Vagina (tissue), 2 donors: ENCODE results near the gene CRMP1. TPM values are rescaled to one million over a fixed set of nuclear protein-coding genes. Genes with fewer than 3 reads are reported as not detected.

ENCODE experiments used
- DNase-seq, 2 donors: peaks; one replicate each; pipeline ENCODE4 v3.0.0-alpha.2; 2017; ENCODE audit errors: extremely low spot score in 2 of 2
- H3K27ac ChIP-seq: fragments of 200-600 bp; sonication (generic); one replicate; pipeline ENCODE4 v1.5.1; 2019
- H3K27me3 ChIP-seq: fragments of 200-600 bp; sonication (generic); one replicate; pipeline ENCODE4 v1.5.1; 2019
- H3K36me3 ChIP-seq, 2 donors: fragments of 200-600 bp; sonication (generic); one replicate each; pipeline ENCODE4 v1.5.1; 2017 to 2019
- H3K4me1 ChIP-seq: fragments of 200-600 bp; sonication (generic); one replicate; pipeline ENCODE4 v1.5.1; 2019
- H3K4me3 ChIP-seq, 2 donors: fragments of 200-600 bp; sonication (generic); 1 replicate in 1 of 2; 2 replicates in 1 of 2; pipeline ENCODE4 v1.5.1; 2016 to 2019
- H3K9me3 ChIP-seq: fragments of 200-600 bp; sonication (generic); one replicate; pipeline ENCODE4 v1.5.1; 2019
- CTCF ChIP-seq, 3 experiments: fragments of 450-650 bp in 2 of 3; fragments of 200-600 bp in 1 of 3; sonication (generic) in 1 of 3; IDR thresholded peaks; one replicate each; pipeline ENCODE4 v1.5.1; 2017 to 2019; ENCODE audit warnings: antibody characterized with exemption in 3 of 3, mild to moderate bottlenecking in 2 of 3, moderate library complexity in 2 of 3
- POLR2A ChIP-seq, 2 donors: fragments of 450-650 bp; IDR thresholded peaks; one replicate each; pipeline ENCODE4 v1.6.1; 2017; ENCODE audit warnings: antibody characterized with exemption in 2 of 2, mild to moderate bottlenecking in 2 of 2, moderate library complexity in 2 of 2
- POLR2AphosphoS5 ChIP-seq, 2 donors: sonication (generic); formaldehyde crosslinking; IDR thresholded peaks; one replicate each; pipeline ENCODE4 v1.9.0; 2017; ENCODE audit warnings: antibody characterized with exemption in 2 of 2, mild to moderate bottlenecking in 2 of 2, low read depth in 1 of 2; ENCODE audit not compliant: insufficient read depth in 1 of 2
- intact Hi-C: fragments of 100-400 bp; cut with DNase I; formaldehyde crosslinking; loops from one replicate; pipeline ENCODE4 v1.15.1; 2023
- total RNA-seq: library from RNA; depleted of rRNA; stranded (reverse); fragments of >200 nt; gene quantifications from one replicate; pipeline ENCODE4 v1.2.3, GENCODE V29; 2016

CRMP1 gene
- total RNA-seq, 1 donor from 2014 or later: 3.4 TPM

DNA sequence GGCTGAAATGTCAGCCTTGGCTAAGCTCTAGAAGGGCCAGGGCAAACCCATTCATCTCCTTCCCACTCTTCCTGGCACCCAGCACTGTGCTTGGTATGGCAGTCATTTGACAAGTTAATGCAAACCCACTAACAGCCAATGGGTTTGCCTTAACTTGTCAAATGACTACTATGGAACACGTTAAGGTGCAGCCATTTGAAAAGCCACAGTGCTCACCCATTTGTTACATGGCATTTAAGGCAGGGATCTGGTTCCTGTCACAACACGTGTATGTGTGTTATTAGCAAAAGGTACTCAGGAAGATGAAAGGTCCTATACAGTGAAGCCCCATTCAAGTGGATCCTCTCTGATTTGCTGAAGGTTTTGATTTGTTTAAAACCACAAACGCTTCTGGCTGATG is 7.2 kb downstream of the CRMP1 start:
- Histone ChIP-seq H3K27me3 (peaks cover 8% of the 10 kb centered on the region), H3K36me3 (no peaks in the 10 kb centered on the region), H3K27ac (no peak overlapping the region), H3K4me1 (peaks cover 32% of the 10 kb centered on the region), H3K4me3 (no peak overlapping the region), H3K9me3 (no peaks in the 10 kb centered on the region)
- intact Hi-C loops: no loop called here
- TF ChIP-seq POLR2AphosphoS5 (IDR thresholded peaks at IDR 0.05; ENCODE audit: insufficient read depth in 1 of 2, low read depth in 1 of 2) (no peak), CTCF (IDR thresholded peaks at IDR 0.05) (no peak), POLR2A (IDR thresholded peaks at IDR 0.05) (no peak)
- no peak for DNase-seq

GRCh38 chr4:5884796-5885195 is 8.1 kb downstream of the CRMP1 start:
- Histone ChIP-seq H3K27me3 (no peaks in the 10 kb centered on the region), H3K4me1 (peaks cover 23% of the 10 kb centered on the region), H3K4me3 (no peak overlapping the region), H3K27ac (no peak overlapping the region), H3K36me3 (no peaks in the 10 kb centered on the region), H3K9me3 (no peaks in the 10 kb centered on the region)
- TF ChIP-seq POLR2AphosphoS5 (IDR thresholded peaks at IDR 0.05; ENCODE audit: insufficient read depth in 1 of 2, low read depth in 1 of 2): no peak
- DNase-seq: no peak
- intact Hi-C loops: no loop called here

- intact Hi-C loops: no loop called here
- DNase-seq: no peak
- H3K4me1 ChIP-seq: peaks cover 23% of the 10 kb centered on the region
- H3K4me3 ChIP-seq: no peak overlapping the region
- H3K9me3 ChIP-seq: no peaks in the 10 kb centered on the region
- H3K27ac ChIP-seq: no peak overlapping the region
- TF ChIP-seq POLR2A (IDR thresholded peaks at IDR 0.05): no peak
- no peak for TF ChIP-seq CTCF (IDR thresholded peaks at IDR 0.05)
- no peak for TF ChIP-seq POLR2AphosphoS5 (IDR thresholded peaks at IDR 0.05; ENCODE audit: insufficient read depth in 1 of 2, low read depth in 1 of 2)
- no peaks in the 10 kb centered on the region for H3K27me3 ChIP-seq
- no peaks in the 10 kb centered on the region for H3K36me3 ChIP-seq
Measured at GRCh38 chr4:5883916-5884315, 9.0 kb downstream of the CRMP1 start.

DNA sequence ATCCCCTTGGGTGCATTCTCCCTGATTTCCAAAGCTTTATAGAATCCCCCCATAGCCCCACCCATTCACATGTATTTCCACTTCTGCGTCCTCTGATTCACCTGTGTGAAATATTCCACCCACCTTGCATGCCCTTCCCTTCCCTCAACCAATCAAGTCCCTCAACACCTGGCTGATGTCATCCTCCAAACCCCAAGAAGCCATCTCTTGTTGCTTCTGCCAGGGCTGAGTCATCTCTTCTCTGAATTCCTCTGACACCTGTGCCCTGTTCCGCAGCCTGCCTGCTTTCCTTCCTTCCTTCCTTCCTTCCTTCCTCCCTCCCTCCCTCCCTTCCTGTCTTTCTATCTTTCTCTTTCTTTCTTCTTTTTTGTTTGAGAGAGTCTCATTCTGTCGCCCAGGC is 9.9 kb downstream of the CRMP1 start:
- no peaks in the 10 kb centered on the region for H3K36me3 ChIP-seq

DNA sequence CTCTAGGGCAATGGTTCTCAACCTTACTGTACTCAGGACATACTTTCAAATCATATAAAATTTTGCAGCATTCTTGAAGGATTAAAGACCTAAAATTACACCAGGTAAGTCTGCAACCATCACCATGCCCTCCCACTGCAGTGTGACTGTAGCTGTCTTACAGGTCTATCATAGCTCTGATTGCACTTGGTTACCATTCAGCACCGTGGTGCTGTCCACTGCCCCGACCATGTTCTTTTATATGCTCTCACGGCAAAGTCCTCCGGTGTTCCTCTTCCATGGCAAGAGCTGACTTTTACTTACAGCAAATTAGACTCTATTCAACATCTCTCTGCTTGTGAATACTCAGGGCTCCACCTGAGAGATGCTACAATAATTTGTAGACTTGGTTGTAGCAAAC is 11.5 kb downstream of the CRMP1 start:
- no peaks in the 10 kb centered on the region for H3K27me3 ChIP-seq
- H3K36me3 ChIP-seq: no peaks in the 10 kb centered on the region
- no peak for DNase-seq
- no peak overlapping the region for H3K27ac ChIP-seq
- no peaks in the 10 kb centered on the region for H3K9me3 ChIP-seq
- intact Hi-C loops: no loop called here
- TF ChIP-seq POLR2AphosphoS5 (IDR thresholded peaks at IDR 0.05; ENCODE audit: insufficient read depth in 1 of 2, low read depth in 1 of 2) (no peak), CTCF (IDR thresholded peaks at IDR 0.05) (no peak), POLR2A (IDR thresholded peaks at IDR 0.05) (no peak)
- no peaks in the 10 kb centered on the region for H3K4me1 ChIP-seq
- H3K4me3 ChIP-seq: no peak overlapping the region

More for the DNA sequence above, 9.9 kb downstream of the CRMP1 start:
- Histone ChIP-seq H3K4me1 (peaks cover 13% of the 10 kb centered on the region), H3K27ac (no peak overlapping the region), H3K27me3 (no peaks in the 10 kb centered on the region), H3K9me3 (no peaks in the 10 kb centered on the region), H3K4me3 (no peak overlapping the region)
- TF ChIP-seq POLR2A (IDR thresholded peaks at IDR 0.05) (no peak), CTCF (IDR thresholded peaks at IDR 0.05) (no peak)
- intact Hi-C loops: no loop called here
- no peak for DNase-seq

GRCh38 chr4:5878359-5878758 is 14.5 kb downstream of the CRMP1 start:
- no peaks in the 10 kb centered on the region for H3K4me1 ChIP-seq
- H3K9me3 ChIP-seq: no peaks in the 10 kb centered on the region
- no peak for TF ChIP-seq POLR2A (IDR thresholded peaks at IDR 0.05)
- TF ChIP-seq POLR2AphosphoS5 (IDR thresholded peaks at IDR 0.05; ENCODE audit: insufficient read depth in 1 of 2, low read depth in 1 of 2): no peak
- TF ChIP-seq CTCF (IDR thresholded peaks at IDR 0.05): no peak
- intact Hi-C loops: no loop called here
- no peak overlapping the region for H3K27ac ChIP-seq
- H3K27me3 ChIP-seq: no peaks in the 10 kb centered on the region
- H3K36me3 ChIP-seq: no peaks in the 10 kb centered on the region
- no peak overlapping the region for H3K4me3 ChIP-seq
- DNase-seq: no peak
